Body of pancreas (tissue), 4 donors: Measurements from ENCODE around the gene MMP13.

Experiments
- POLR2A ChIP-seq, 3 donors: fragments of 450-650 bp; IDR thresholded peaks; one replicate each; pipeline ENCODE4 v1.6.1; 2016; ENCODE audit warnings: antibody characterized with exemption in 3 of 3, mild to moderate bottlenecking in 2 of 3
- TF ChIP-seq, protein P1 (sequence below), 7 experiments: fragments of 450-650 bp in 4 of 7; fragments of 200-600 bp in 3 of 7; sonication (generic) in 3 of 7; IDR thresholded peaks; one replicate each; pipeline ENCODE4 v1.5.1; 2016 to 2019; ENCODE audit warnings: antibody characterized with exemption in 7 of 7

DNA sequence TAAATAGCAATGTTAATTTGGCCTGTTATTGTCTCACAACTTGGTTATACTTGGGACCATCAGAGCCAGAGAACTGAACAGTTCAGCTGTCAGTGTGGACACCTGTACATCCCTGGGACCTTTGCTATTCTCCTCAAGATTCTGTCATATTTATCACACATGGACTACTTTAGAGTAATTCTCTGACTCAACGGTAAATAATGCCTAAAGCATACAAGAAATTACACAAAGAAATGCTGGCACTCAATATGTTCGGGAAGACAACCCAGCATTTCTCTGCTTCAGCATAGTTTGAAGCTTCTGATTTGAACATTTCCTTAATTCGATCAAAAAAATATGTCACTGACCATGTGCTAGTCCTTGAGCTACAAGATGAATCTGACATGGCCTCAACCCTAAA, 34.6 kb upstream of the MMP13 start:
- TF ChIP-seq POLR2A (IDR thresholded peaks at IDR 0.05) = no peak
- TF ChIP-seq, protein P1, sequence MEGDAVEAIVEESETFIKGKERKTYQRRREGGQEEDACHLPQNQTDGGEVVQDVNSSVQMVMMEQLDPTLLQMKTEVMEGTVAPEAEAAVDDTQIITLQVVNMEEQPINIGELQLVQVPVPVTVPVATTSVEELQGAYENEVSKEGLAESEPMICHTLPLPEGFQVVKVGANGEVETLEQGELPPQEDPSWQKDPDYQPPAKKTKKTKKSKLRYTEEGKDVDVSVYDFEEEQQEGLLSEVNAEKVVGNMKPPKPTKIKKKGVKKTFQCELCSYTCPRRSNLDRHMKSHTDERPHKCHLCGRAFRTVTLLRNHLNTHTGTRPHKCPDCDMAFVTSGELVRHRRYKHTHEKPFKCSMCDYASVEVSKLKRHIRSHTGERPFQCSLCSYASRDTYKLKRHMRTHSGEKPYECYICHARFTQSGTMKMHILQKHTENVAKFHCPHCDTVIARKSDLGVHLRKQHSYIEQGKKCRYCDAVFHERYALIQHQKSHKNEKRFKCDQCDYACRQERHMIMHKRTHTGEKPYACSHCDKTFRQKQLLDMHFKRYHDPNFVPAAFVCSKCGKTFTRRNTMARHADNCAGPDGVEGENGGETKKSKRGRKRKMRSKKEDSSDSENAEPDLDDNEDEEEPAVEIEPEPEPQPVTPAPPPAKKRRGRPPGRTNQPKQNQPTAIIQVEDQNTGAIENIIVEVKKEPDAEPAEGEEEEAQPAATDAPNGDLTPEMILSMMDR (IDR thresholded peaks at IDR 0.05) = no peak
